Thoracic aorta (tissue), 2 donors: ENCODE results near the gene ASB1. TPM values are rescaled to one million over a fixed set of nuclear protein-coding genes. Genes with fewer than 3 reads are reported as not detected.

Source experiments
- ATAC-seq: fragments of 150-250 bp; one replicate; pipeline ENCODE4 v1.8.0; 2017; ENCODE audit warnings: low read depth; ENCODE audit not compliant: insufficient number of reproducible peaks, low FRiP score
- DNase-seq: peaks from one replicate; pipeline ENCODE4 v3.0.0-alpha.2; 2020; ENCODE audit warnings: low spot score
- H3K27ac ChIP-seq, 2 donors: fragments of 200-600 bp; sonication (generic); 1 replicate in 1 of 2; 2 replicates in 1 of 2; pipeline ENCODE4 v1.5.1; 2016; ENCODE audit warnings: mild to moderate bottlenecking in 2 of 2, moderate library complexity in 2 of 2
- H3K27me3 ChIP-seq: fragments of 200-600 bp; sonication (generic); replicated peaks from 2 replicates; pipeline ENCODE4 v1.6.0; 2016; ENCODE audit warnings: mild to moderate bottlenecking; ENCODE audit not compliant: insufficient read depth
- H3K36me3 ChIP-seq: fragments of 200-600 bp; sonication (generic); one replicate; pipeline ENCODE4 v1.5.1; 2016
- H3K4me1 ChIP-seq, 2 donors: fragments of 200-600 bp; sonication (generic); 1 replicate in 1 of 2; 2 replicates in 1 of 2; pipeline versions ENCODE4 v1.5.1 to v1.6.0; 2016; ENCODE audit warnings: low read depth in 2 of 2, mild to moderate bottlenecking in 1 of 2; ENCODE audit not compliant: control insufficient read depth in 1 of 2
- H3K4me3 ChIP-seq: fragments of 200-600 bp; sonication (generic); 2 replicates; pipeline ENCODE4 v1.5.1; 2016; ENCODE audit warnings: mild to moderate bottlenecking
- H3K9me3 ChIP-seq: fragments of 200-600 bp; sonication (generic); 2 replicates; pipeline ENCODE4 v1.5.1; 2016
- total RNA-seq, 2 donors: library from RNA; depleted of rRNA; stranded (reverse); fragments of >200 nt; gene quantifications; one replicate each; pipeline versions ENCODE4 v1.1.0 to v1.2.3, GENCODE V29; 2016
- TF ChIP-seq, protein P1 (sequence below): fragments of 200-600 bp; sonication (generic); IDR thresholded peaks from one replicate; pipeline ENCODE4 v1.5.1; 2019; ENCODE audit warnings: antibody characterized with exemption

Gene ASB1
- 10 to 100 TPM; 30.3 to 48.7 TPM for total RNA-seq

DNA sequence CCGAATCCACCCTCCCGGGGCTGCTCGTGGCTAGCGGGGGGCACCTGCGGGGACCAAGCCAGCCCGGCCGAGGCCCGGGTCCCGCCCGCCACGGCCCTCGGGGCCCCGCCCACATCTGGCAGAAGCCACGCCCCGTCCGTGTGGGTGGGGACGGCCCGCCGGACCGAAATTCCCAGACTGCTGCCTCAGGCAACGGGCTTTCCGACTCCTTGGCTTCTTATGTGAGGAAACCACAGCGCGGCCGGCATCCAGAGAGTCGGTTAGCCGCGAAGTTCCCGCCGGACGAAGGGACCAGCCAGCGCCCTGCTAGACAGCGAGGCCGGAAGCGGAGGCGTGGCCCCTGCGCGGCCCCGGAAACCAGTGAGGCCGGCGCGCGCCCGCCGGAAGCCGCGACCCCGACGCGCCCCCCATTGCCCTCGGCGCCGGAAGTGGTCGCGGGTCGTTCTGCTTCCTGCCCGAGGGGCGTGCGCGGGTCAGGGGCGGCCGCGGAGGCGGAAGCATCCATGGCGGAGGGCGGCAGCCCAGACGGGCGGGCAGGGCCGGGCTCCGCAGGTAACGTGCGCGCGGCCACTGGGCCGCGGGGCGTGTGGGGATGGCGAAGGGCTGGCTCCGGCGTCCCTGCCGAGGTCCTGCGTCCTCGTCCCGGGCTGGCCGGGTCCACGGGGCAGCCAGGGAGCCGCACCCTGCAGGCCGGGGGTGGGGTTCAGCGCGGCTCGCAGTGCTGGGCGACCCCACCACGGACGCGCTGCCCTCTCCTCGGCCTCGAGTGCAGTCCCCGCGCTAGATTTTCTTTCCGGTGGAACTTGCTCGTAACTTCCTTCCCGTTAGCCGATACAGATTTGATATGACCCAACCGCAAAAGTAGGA is at the start of gene ASB1:
TSS of gene ASB1 (plus strand) at position 360 of the 867 bp plus-strand sequence. CDS start at position 504, 144 bp downstream.
- no peaks in the 10 kb centered on the region for H3K36me3 ChIP-seq
- ATAC-seq (peak; percentile 29), DNase-seq (peak; percentile 25)
- H3K27ac ChIP-seq: peak within 1 kb of the TSS; percentile 96 to 97
- H3K9me3 ChIP-seq: no peaks in the 10 kb centered on the region
- peak within 1 kb of the TSS; percentile 93 for H3K4me3 ChIP-seq
- peaks cover 12 to 33% of the 10 kb centered on the region in 2 donors for H3K4me1 ChIP-seq
- H3K27me3 ChIP-seq: no peaks in the 10 kb centered on the region
- TF ChIP-seq, protein P1, sequence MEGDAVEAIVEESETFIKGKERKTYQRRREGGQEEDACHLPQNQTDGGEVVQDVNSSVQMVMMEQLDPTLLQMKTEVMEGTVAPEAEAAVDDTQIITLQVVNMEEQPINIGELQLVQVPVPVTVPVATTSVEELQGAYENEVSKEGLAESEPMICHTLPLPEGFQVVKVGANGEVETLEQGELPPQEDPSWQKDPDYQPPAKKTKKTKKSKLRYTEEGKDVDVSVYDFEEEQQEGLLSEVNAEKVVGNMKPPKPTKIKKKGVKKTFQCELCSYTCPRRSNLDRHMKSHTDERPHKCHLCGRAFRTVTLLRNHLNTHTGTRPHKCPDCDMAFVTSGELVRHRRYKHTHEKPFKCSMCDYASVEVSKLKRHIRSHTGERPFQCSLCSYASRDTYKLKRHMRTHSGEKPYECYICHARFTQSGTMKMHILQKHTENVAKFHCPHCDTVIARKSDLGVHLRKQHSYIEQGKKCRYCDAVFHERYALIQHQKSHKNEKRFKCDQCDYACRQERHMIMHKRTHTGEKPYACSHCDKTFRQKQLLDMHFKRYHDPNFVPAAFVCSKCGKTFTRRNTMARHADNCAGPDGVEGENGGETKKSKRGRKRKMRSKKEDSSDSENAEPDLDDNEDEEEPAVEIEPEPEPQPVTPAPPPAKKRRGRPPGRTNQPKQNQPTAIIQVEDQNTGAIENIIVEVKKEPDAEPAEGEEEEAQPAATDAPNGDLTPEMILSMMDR: no peak

GRCh38 chr2:238378230-238379095 is 48.3 kb upstream of the ASB1 start:
- Histone ChIP-seq H3K36me3 (no peaks in the 10 kb centered on the region), H3K4me3 (no peak overlapping the region), H3K27me3 (no peaks in the 10 kb centered on the region), H3K9me3 (no peaks in the 10 kb centered on the region), H3K4me1 (peaks cover 29 to 35% of the 10 kb centered on the region in 2 donors), H3K27ac (peak overlapping the region; percentile 70 to 82)
- no peak for ATAC-seq
- TF ChIP-seq, protein P1: no peak
- no peak for DNase-seq

- peak overlapping the region; percentile 70 to 82 for H3K27ac ChIP-seq
- H3K9me3 ChIP-seq: no peaks in the 10 kb centered on the region
- no peak overlapping the region for H3K4me3 ChIP-seq
- H3K36me3 ChIP-seq: no peaks in the 10 kb centered on the region
- ATAC-seq (peak; percentile 39), DNase-seq (no peak)
- no peaks in the 10 kb centered on the region for H3K27me3 ChIP-seq
- peaks cover 29 to 35% of the 10 kb centered on the region in 2 donors for H3K4me1 ChIP-seq
- TF ChIP-seq, protein P1: no peak
Measured at GRCh38 chr2:238379096-238379810, 47.5 kb upstream of the ASB1 start.

DNA sequence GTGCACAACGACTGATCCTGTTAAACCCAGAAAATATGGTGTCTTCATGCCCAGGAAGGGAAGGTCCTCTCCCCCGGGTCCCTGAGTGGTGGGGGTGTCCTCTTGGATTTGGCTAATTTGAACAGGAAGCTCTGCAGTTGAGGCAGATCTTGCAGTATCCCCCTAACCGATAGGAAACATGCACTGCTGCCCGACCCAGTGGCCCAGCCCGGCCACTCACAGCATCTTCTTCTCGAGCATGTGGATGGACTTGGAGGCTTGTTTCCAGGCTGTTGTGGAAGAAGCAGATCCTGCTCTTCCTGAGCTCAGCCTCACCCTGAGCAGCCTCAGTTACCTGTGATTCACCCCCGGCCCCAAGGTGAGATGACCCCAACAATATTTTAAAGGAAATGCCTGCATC is 46.4 kb upstream of the ASB1 start:
- H3K27ac ChIP-seq: peak overlapping the region; percentile 70 to 82
- TF ChIP-seq, protein P1: no peak
- H3K9me3 ChIP-seq: no peaks in the 10 kb centered on the region
- no peaks in the 10 kb centered on the region for H3K36me3 ChIP-seq
- H3K27me3 ChIP-seq: no peaks in the 10 kb centered on the region
- no peak for ATAC-seq
- no peak for DNase-seq
- H3K4me1 ChIP-seq: peaks cover 29 to 35% of the 10 kb centered on the region in 2 donors
- no peak overlapping the region for H3K4me3 ChIP-seq
